ENCODE data around the gene CENPF.

DNA sequence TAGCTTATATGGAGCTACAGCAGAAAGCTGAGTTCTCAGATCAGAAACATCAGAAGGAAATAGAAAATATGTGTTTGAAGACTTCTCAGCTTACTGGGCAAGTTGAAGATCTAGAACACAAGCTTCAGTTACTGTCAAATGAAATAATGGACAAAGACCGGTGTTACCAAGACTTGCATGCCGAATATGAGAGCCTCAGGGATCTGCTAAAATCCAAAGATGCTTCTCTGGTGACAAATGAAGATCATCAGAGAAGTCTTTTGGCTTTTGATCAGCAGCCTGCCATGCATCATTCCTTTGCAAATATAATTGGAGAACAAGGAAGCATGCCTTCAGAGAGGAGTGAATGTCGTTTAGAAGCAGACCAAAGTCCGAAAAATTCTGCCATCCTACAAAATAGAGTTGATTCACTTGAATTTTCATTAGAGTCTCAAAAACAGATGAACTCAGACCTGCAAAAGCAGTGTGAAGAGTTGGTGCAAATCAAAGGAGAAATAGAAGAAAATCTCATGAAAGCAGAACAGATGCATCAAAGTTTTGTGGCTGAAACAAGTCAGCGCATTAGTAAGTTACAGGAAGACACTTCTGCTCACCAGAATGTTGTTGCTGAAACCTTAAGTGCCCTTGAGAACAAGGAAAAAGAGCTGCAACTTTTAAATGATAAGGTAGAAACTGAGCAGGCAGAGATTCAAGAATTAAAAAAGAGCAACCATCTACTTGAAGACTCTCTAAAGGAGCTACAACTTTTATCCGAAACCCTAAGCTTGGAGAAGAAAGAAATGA is 37.6 kb downstream of the CENPF start:
- TF ChIP-seq, protein P1, sequence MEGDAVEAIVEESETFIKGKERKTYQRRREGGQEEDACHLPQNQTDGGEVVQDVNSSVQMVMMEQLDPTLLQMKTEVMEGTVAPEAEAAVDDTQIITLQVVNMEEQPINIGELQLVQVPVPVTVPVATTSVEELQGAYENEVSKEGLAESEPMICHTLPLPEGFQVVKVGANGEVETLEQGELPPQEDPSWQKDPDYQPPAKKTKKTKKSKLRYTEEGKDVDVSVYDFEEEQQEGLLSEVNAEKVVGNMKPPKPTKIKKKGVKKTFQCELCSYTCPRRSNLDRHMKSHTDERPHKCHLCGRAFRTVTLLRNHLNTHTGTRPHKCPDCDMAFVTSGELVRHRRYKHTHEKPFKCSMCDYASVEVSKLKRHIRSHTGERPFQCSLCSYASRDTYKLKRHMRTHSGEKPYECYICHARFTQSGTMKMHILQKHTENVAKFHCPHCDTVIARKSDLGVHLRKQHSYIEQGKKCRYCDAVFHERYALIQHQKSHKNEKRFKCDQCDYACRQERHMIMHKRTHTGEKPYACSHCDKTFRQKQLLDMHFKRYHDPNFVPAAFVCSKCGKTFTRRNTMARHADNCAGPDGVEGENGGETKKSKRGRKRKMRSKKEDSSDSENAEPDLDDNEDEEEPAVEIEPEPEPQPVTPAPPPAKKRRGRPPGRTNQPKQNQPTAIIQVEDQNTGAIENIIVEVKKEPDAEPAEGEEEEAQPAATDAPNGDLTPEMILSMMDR (IDR thresholded peaks at IDR 0.05): no peak
- no peak for TF ChIP-seq POLR2A (IDR thresholded peaks at IDR 0.05)

Measured in suprapubic skin (tissue), 3 donors.